Measurements from ENCODE around the gene GSK3B.

GSK3B gene

DNA sequence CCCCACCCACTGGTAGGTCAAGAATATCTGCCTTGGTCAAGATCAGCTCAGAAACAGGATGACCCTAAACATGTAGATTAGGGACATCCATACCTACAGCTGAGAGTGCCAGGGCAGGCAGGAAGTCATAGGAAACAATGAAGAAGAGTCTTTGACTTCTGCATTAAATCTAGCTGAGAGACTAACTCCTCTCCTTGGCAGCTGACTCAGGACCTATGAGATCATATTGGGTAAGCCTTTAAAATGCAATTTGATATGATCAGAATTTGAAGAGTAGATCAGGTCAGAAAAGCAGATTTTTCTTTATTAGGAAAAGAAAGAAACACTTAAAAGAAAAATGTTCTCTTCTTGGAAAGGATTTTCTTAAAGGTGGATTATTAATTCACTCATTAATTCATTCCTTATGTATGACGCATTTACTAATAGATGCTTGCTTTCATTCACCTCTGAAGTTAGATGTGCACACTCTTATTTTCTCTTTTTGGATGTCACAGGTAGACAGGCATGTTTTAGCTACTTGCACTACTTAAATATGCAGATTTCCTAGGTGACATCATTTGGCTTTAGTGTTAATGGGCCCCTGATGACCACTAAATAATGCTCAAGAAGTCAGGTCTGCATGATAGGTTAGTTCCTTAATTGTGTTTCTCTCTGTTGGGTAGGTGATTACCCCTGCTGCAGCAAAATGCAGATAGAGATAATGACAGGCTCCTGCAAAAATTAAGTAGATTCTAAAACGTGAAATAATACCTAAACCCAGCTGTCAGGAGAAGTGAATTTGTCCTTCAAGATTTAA lies 35.7 kb upstream of the GSK3B start:
- H3K4me3 ChIP-seq (ENCODE audit: low read depth, low read length), result no peak overlapping the region
- TF ChIP-seq CTCF (IDR thresholded peaks at IDR 0.05; ENCODE audit: low read depth, low read length), result no peak

DNA sequence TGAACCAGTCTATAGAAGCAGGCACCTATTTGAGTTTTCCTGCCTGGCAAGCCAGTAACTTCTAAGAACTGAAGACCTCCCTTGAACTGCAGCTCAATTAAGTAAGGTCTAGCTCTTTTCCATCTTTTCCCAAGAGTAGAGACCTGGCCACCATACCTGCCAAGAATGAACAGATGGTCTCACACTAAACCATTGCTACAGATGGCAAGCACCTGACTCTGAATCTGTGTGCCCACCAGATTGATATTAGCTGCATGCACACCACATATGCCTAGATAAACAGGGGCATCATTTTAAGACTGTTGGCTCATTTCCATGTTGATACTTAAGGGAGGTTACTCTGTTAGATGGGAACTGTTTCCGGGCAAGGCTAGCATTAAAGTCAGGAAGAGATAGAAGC lies 34.8 kb upstream of the GSK3B start:
- H3K4me3 ChIP-seq (ENCODE audit: low read depth, low read length), result no peak overlapping the region
- TF ChIP-seq CTCF (IDR thresholded peaks at IDR 0.05; ENCODE audit: low read depth, low read length), result no peak

- TF ChIP-seq CTCF (IDR thresholded peaks at IDR 0.05; ENCODE audit: low read depth, low read length), result no peak
- H3K4me3 ChIP-seq (ENCODE audit: low read depth, low read length), result no peak overlapping the region
Measured at GRCh38 chr3:120125992-120126391, 31.7 kb upstream of the GSK3B start.

DNA sequence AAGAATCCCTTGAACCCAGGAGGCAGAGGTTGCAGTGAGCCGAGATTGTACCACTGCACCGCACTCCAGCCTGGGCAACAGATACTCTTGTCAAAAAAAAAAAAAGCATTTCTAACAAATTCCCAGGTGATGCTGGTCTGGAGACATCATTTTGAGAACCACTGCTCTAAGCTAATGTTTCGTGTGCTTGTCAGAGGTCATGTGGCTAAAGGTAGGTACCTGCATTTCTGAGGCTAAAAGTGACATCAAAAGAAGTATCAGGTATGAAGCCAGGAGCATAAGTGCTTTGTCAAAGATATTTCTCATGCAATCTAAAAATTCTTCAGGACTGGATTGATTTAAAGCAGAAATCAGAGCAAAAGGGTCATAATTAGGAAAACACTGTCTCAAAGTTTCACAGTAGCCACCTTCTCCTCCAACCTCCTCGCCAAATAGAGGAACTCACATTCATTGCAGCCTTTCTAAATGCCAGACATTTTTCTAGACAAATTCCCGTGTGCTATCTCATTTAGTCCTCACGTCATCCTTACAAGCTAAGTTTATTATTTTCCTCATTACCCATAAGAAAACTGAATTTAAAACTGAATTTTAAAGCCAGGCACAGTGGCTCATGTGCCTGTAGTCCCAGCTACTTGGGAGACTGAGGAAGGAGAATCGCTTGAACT lies 25.7 kb upstream of the GSK3B start:
- no peak overlapping the region for H3K4me3 ChIP-seq (ENCODE audit: low read depth, low read length)
- no peak for TF ChIP-seq CTCF (IDR thresholded peaks at IDR 0.05; ENCODE audit: low read depth, low read length)

- TF ChIP-seq CTCF (IDR thresholded peaks at IDR 0.05; ENCODE audit: low read depth, low read length), result no peak
- no peak overlapping the region for H3K4me3 ChIP-seq (ENCODE audit: low read depth, low read length)
Measured at GRCh38 chr3:120114981-120115380, 20.7 kb upstream of the GSK3B start.

DNA sequence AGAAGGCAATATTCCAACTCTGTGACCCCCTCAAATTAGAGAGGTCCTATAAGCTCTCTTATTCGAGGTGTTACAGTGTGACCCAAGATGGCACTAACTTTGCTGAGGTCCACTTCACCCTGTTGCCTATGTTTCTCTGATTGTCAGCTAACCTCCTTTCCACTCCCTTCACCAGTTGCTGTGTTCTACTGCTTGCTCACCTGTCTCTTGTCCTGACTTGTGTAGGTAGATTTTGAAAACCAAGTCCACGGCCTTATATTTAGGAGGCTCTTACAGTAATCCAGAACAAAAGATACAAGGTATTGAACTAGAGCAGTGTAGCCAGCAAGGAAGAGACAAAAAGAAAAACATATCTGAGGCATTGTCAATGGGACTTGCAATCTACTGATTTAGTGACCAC lies 20.1 kb upstream of the GSK3B start:
- TF ChIP-seq CTCF (IDR thresholded peaks at IDR 0.05; ENCODE audit: low read depth, low read length), result no peak

More for the DNA sequence above, 20.1 kb upstream of the GSK3B start:
- no peak overlapping the region for H3K4me3 ChIP-seq (ENCODE audit: low read depth, low read length)

Measured in WI38 (cell line).